ENCODE data around the gene CDHR2. TPM values are rescaled to one million over a fixed set of nuclear protein-coding genes. Genes with fewer than 3 reads are reported as not detected.

CDHR2 gene
- polyA plus RNA-seq, 4 donors = 0.49 to 23.2 (median 14.2) TPM

DNA sequence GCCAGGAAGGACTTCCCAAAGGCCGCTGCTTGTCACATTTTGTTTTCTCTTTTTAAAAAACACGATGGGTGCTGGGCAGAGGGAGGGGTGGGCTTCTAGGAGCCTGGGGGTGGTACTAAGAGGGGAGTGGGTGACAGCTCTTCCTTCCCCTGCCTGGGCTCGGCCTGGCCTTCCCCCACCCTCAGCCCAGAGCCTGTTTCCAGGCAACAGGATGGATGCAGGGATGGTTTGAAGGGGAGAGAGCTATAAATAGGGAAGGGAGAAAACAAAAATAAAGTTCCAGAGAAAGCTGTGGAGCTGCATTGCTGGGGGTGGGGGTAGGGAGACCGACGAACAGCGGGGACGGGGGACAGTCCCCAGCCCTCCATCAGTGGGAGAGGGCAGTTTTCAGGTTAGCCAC is 67.4 kb downstream of the CDHR2 start:
- no peak for DNase-seq (ENCODE audit: low read depth in 4 of 4, low spot score in 3 of 4)

DNA sequence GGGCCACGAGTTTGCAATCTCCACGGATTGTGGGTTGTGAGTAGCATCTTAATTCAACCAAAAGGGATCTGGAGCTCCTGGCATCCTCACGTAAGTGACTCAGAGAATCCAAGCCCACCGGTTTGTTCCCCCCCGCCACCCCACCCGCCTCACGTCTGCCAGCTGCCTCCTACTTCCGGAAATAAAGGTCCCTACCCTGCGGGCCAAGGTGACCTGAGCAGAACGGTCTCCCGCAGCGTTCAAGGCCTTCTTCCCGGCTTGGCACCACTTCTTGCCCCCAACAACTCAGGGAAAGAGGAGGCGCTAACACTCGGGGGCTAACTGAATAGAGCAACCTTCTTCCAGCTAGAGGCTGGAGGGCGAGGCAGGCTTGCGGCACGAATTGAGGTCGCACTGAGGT is 69.6 kb downstream of the CDHR2 start:
- no peak for DNase-seq (ENCODE audit: low read depth in 4 of 4, low spot score in 3 of 4)

DNA sequence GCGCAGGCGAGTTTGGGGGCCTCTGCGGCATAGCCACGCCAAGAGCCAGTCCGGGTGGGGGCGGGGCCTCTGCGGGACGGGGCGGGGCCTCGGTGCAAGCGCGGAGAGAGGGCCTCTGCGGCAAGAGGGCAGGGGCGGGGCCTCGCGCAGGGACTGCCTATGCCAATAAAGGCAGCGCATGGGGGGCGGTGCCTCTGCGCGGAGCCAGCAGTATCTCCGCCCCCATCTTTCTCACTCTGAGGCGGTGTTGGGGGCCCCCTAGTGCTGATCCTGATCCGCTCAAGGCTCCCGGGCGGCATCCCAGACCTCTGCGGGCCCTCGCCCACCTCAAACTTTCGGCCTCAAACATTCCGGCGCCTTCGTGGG is 70.0 kb downstream of the CDHR2 start:
- peak in 3 of 4 donors; percentile 28 to 50 (median 47) for DNase-seq (ENCODE audit: low read depth in 4 of 4, low spot score in 3 of 4)

DNA sequence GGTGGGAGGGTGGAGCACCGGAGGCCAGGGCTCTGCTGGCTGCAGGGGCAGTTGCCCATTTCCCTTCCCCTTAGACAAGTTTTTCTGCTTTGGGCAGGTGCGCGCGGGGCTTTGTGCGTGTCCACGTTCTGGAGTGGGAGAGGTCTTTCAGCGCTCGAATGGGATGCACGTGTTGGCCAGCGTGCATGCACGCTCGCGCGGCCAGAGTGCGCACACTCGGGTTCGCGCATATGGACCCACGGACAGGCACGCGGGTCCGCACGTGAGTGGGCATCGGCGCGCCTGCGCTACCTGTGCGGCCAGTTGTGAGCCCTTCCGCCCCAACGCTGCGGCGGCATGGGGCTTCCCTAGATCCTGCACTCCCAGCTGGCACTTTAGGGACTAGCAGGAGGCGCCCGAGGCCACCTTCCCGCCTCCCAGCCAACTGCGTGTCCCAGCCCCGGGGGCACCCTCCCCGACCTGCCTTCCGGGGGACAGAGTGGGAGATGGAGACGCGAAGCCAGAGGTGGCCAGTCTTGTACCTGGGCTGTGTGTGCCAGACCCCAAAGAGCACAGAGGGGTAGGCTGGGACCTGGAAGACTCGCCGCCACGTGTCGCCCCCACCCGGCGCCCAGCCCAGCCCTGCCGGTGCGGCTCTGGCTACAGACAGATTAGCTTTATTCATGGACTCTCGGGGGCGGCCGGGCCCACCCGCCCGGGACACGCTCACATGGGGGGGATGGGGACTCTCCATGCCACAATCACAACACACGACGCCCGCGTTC is 70.6 kb downstream of the CDHR2 start:
- no peak for DNase-seq (ENCODE audit: low read depth in 4 of 4, low spot score in 3 of 4)

DNA sequence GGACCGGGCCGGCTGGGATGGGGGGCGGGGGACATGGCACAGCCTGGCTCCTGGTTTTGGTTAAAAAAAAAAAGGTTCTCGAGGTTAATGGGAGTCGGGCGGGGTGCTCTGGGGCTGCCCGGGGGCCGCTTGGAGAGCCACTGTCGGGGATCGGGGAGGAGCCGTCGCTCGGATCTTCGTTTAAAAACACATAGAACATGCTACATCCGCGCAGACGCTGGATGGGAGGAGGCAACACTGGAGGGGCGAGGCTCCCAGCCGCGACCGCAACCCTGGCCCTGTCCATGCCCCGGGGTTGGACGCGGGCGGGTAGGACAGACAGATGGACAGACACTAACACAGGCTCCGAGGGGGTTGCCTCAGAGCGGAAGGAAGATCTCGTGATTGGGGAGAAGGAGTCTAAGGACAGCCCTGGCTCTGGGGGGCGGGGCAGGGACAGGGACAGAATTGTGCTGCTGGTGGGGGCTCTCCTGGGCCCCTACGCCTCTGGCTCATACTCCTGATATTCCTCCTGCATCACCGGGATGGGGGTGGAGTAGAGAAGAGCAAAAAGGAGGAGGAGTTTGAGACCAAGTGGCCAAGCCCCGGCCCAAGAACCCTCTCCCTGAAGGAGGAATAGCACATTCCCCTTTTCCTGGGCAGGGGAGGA is 71.3 kb downstream of the CDHR2 start:
- no peak for DNase-seq (ENCODE audit: low read depth in 4 of 4, low spot score in 3 of 4)

DNA sequence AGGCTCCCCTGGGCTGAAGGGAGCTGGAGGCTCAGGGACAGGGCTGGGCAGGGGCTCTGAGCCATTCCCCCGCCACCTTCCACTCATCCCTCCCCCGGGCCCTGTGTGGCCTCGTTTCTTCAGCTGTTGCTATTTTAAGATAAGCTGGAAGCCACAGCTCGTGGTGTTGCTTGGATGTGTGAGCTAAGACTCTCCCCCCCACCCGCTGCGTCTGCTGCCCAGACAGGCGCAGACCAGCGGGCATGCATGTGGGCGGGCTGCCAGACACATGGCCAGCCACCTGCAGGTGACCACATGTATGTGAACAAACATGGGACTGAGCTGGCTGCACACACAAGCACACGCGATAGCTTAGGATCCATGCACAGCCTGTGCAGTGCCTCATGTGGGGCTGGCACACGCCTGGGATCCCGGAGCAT is 72.5 kb downstream of the CDHR2 start:
- no peak for DNase-seq (ENCODE audit: low read depth in 4 of 4, low spot score in 3 of 4)

DNA sequence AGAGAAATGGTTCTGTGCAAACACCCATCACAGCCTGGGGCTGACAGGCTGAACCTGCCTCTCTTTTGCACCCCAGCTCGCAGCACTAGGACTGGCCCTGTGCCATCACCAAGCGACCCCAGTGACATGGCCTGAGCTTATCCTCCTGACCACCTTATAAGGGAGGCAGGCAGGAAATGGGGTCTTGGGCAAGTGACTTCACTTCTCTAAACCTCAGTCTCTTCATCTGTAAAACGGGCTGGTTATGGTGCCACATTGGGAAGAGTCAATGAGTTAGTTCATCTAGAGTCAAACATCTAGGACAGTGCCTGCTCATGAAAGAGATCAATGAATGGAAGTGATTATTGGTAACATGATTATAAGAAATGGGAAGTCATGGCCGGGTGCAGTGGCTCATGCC is 75.0 kb downstream of the CDHR2 start:
- DNase-seq (ENCODE audit: low read depth in 4 of 4, low spot score in 3 of 4) = no peak

DNA sequence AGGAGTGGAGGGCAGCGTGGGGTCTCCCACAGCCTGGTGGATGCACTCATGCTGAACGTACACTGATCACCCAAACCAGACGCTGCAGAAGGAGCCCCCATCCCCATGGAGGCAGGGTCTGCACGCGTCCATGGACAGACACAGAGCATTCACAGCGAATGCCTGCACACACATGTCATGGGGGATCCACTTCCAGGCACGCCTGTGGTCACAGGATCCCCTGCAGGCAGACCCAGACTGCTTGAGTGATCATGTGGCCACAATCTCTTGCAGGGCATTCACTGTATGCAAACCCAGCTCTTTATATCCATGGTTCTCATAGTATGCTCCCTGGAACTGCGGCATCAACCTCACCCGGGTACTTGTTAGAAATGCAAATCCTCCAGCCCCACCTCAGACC is 75.8 kb downstream of the CDHR2 start:
- DNase-seq (ENCODE audit: low read depth in 4 of 4, low spot score in 3 of 4) = no peak

DNA sequence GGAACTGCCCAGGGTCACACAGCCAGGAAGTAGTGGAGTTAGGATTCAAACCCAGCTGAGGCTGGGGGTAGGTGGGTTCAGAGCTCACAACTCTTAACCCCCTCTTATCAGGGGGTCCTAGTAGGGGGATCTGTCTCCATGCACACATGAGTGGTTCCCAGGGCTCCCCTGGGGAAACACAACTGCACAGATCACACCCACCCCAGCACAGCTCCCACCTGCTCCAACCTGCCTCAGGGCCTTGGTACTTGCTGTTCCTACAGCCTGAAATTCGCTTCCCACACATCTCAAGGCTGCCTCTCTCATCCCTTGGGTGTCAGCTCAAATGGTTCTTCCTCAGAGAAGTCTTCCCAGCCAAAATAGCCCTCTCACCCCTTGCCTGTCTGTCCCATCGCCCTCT is 76.4 kb downstream of the CDHR2 start:
- no peak for DNase-seq (ENCODE audit: low read depth in 4 of 4, low spot score in 3 of 4)

DNA sequence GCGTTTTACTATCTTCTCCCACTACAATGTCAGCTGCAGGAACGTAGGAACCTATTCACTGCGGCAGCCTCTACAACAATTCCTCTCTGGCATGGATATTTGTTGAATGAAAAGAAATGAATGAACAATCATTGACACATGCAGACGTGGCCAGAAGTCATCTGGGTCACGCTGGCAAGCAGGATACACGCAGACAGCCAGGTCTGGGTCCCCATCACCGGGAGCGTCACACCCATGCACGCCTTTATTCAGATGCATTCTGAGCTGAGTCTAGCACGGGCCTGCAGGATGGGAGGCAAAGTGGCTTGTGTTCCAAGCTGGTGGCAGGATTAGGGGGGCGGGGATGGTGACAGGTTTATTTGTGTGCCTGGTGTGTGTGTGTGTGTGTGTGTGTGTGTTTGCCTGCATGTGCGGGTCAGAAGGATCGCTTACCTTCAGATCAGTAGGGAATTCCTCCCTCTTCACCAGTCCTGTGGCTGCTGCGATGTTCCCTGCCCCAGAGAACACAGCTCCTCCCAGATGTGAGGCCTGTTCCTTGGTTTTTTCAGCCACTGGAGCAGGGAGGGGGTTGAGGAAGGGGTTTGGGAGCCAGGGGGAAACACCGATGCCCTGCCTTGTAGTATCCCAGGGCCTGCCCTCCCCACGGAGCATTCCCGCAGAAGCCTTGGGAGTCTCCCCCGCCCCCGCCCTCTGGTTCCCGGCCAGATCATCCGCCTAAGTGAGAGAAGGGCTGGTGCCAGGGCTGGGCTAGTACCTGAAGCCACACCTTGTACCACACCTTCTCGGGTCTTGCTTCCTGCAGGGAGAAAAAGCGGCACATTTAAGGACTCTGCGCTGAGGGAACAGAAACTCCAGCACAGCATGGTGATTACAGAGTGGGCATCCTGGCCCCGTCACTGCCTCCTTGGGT is 77.1 kb downstream of the CDHR2 start:
- no peak for DNase-seq (ENCODE audit: low read depth in 4 of 4, low spot score in 3 of 4)

DNA sequence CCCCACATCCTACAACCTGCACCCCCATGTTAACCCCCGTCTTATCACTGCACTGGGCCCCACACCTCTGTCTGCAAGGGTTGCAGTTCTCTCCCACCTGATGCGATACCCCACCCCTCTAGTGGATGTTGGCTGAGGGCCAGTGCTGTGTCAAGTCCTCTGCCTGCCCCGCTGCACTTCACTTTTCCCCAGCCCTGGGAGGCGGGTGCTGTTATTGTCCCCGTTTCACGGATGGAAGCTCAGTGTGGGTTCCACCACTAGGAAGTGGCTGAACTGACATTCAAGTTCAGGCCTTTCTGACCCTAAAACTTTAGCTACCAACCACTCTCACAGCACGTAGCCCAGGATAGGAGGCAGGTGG is 77.7 kb downstream of the CDHR2 start:
- no peak for DNase-seq (ENCODE audit: low read depth in 4 of 4, low spot score in 3 of 4)

DNA sequence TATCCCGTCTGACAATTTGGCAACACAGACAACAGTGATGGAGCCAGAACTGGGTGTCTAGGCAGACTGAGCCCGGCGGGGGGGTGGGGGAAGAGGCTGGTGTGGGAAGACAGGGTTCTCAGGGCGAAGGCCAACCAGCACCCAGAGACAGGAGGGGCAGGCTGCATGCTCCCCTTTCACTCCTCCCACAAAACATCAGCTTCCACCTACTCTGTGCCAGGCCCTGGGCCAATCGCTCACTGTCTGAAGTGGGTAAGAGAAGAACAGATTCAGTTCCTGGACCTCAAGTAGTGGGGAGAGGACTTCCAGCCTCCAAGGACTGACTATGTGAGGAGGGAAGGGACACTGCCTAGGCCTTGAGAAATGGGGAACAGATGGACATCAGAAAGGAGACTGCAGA is 78.4 kb downstream of the CDHR2 start:
- DNase-seq (ENCODE audit: low read depth in 4 of 4, low spot score in 3 of 4) = no peak

DNA sequence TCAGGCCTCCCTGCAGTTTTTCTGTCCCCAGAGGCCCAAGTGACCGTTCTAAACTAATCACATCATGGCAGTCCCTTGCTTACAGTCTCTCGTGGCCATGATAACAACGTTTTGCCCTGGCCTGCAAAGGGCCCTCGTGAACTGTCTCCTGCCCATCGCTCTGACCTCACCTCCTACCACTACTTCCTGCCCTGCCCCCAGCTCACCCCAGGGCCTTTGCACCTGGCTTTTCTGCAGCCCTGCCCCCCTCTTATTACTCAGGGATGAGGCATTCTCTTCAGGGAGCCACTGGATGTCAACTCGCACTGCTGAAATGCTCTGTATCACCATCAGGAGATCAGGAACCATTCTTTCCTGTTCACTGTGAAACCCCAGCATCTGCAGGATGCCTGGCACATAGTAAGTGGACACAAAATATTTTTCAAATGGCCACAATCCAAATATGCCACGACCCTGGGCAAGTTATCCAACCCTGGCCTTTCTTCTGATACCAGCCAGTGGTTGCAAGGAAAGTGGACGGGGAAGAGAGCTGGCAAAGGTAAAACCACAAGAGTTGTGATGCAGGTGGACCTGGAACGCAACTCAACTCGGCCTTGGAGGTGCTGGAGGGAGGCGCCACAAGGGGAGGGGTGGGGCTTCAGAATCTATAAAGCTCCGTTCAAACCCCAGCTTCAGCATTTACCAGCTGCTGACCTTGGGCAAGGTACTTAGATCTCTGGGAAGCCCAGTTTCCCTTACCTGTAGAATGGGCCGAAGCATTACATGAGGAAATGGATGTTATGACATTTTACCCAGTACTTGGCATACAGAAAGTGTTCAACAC is 79.5 kb downstream of the CDHR2 start:
- no peak for DNase-seq (ENCODE audit: low read depth in 4 of 4, low spot score in 3 of 4)

DNA sequence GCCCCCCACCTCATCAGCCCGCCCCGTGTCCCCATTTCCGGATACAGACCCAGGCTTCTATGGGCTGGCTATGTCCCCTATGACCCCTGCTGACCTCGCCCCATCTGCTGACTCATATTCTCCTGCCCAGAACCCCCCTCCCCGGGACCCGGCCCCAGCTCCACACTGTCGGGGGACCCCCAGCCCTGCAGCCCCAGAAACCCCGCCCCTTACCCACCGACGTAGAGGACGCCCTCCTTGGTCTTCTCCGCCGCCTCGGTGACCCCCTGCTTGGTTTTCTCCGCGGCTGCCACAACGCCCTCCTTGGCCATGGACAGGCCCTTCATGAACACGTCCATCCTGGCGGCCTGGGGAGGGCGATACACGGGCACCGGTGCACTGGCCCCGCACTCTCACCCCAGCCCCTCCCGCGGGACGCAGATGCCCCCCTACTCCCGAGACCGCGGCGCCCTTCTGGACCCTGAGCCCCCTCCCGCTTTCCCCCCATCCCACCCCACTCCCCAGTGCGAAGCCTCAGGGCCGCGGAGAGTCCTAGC is 80.2 kb downstream of the CDHR2 start:
- DNase-seq (ENCODE audit: low read depth in 4 of 4, low spot score in 3 of 4) = no peak

DNA sequence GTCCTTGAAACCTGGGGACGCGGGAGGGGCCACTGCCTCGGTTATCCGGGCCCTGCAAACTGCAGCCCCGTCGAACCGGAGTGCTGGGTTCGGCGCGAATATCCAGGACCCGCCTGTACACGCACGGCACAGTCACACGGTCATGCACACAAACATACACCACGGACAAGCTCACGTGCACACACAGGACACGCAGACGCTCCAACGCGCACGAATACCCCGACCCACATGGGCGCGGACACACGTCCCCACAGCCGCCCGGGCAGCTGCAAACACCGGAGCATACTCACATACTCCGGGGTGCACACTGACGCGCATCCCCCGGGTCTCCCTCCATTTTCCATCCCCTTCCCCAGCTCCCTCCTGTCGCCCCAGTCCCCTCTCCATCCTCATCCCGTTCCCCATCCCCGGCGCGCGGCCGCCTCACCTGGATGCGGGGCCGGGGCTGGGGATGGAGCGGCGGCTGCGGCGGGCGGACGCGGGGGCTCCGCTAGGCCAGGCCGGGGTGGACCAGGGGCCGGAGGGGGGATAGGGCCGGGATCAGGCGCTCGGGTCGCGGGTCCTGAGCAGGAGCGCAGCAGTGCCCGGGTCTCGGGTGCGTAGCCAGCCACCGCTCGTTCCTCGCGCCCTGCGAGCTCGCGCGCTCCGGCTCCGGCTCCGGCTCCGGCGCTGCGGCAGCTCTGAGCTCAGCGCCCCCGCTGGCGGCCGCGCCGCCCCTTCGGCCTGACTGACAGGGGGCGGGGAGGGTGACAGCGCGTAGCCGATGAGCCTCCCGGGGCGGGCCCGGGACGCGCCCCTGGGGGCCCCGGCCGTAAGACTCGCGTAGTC is 80.9 kb downstream of the CDHR2 start, which contains the start of the genes EIF4E1B and SNCB:
TSS of gene EIF4E1B (plus strand) at position 823 of the 828 bp plus-strand sequence. CDS start 12,113 bp downstream, outside the sequence.
TSS of gene SNCB (minus strand) at position 682 of the 828 bp plus-strand sequence. CDS start 880 bp downstream, outside the sequence.
- DNase-seq (ENCODE audit: low read depth in 4 of 4, low spot score in 3 of 4) = peak in 1 of 4 donors; percentile 33

DNA sequence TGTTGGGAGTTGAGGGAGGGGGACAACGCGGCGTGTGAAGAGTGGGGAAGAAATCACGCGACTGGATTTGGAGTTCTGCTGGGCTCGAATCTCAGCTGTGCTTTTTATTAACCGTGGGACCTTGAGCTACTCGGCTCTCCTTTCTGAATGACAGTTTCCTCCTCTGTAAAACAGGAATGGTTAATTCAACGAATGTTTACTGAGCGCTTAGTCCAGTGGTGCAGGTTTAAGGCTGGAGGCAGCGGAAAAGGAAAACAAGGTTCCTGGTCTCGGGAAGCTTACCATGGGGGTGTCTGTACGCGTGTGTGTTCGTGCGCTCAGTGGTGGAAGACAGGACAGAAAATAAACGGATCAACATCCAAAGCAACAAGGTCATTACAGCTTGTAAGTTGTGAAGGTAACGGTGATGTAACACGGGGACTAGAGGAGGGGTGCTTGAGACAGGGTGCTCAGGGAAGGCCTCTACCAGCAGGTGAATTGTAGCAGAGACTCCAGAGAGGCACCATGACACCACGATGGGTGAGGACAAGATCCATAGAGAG is 81.6 kb downstream of the CDHR2 start:
- no peak for DNase-seq (ENCODE audit: low read depth in 4 of 4, low spot score in 3 of 4)

DNA sequence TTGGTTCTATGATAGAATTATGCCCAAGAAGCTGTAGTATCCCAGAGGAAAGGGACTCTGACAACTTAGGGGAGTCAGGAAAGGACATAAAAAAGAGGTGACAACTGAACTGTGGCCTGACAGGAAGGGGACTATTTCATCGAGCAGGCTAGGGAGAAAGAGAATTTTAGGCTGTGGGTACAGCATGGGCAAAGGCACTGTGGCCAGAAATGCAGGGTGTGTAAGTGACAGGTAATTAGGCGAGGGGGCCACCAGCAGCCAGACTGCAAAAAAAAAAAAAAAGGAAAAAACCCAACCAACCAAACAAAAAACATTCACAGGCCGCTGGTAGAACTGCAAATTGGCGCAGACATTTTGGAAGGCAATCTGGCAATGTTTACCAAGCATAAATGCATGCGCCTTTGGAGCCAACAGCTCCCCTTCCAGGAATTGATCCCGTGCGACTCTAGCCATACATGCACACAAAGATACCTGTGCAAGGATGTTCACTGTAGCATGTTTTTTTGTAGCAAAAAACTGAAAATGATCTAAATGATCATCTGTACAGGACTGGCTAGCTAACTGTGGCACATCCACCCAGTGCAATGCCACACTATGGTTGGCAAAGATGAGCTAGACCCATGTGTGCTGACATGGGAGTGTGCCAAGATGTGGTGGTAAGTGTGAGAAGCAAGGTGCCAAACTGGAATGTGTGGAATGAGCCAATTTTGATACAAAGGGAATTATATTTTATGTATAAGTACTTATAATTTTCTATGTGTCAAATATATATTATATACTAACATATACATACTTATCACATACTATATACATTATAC is 82.5 kb downstream of the CDHR2 start:
- DNase-seq (ENCODE audit: low read depth in 4 of 4, low spot score in 3 of 4) = no peak

DNA sequence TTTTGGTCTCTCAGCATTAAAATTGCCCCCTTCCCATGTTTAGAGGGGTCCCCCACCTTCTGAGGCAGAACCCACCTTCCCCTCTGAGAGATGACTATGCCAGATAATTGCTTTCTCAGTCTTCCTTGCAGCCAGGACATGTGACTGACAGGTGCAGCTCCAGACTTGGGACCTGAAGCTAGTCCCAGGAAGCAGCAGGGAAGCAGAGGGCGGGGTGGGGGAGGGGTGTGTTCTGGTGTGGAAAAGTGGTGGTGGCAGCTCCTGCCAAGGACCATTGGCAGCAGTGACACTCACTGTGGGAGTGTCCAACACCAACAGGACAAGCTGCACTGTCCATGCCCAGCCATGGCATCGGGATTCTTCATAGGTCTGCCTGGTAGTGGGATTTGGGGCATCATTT is 83.6 kb downstream of the CDHR2 start:
- DNase-seq (ENCODE audit: low read depth in 4 of 4, low spot score in 3 of 4) = no peak

Measured in left renal pelvis (tissue), 4 donors.